WTC11 (cell line): Measurements from ENCODE around the gene TBC1D22A. TPM values are rescaled to one million over a fixed set of nuclear protein-coding genes. Genes with fewer than 3 reads are reported as not detected.

ENCODE experiments used
- ATAC-seq: fragments of 200-7000 bp; cut with Tn5 transposase; 2 replicates; pipeline ENCODE4 v1.10.0; 2021; ENCODE audit warnings: mild to moderate bottlenecking, moderate library complexity
- CTCF ChIA-PET: fragments of 300-600 bp; sonication (Branson Sonifier 250); formaldehyde crosslinking; loops from one replicate; lab custom pipeline; 2021; ENCODE audit warnings: antibody characterized with exemption; lab: Charles Lee
- POLR2A ChIA-PET: fragments of 350-600 bp; sonication (Branson Sonifier 250); formaldehyde crosslinking; loops from one replicate; lab custom pipeline; 2021; ENCODE audit warnings: antibody characterized with exemption; lab: Charles Lee
- DNase-seq: peaks from one replicate; pipeline ENCODE4 v3.0.0; 2021; ENCODE audit warnings: low spot score
- H3K27ac Mint-ChIP-seq: 2 replicates; pipeline ENCODE4 v1.8.0; 2021; ENCODE audit warnings: mixed read lengths
- H3K27me3 Mint-ChIP-seq: 2 replicates; pipeline ENCODE4 v1.8.0; 2021; ENCODE audit warnings: low read depth, mild to moderate bottlenecking, moderate library complexity, mixed read lengths
- H3K36me3 Mint-ChIP-seq: 2 replicates; pipeline ENCODE4 v1.8.0; 2021; ENCODE audit warnings: mixed read lengths
- H3K4me1 Mint-ChIP-seq: 2 replicates; pipeline ENCODE4 v1.8.0; 2022; ENCODE audit warnings: mixed read lengths
- H3K4me3 Mint-ChIP-seq: 2 replicates; pipeline ENCODE4 v1.8.0; 2021; ENCODE audit warnings: mild to moderate bottlenecking, moderate library complexity, mixed read lengths
- H3K9me3 Mint-ChIP-seq: 2 replicates; pipeline ENCODE4 v1.8.0; 2021; ENCODE audit warnings: mixed read lengths
- ATF1 ChIP-seq: sonication (generic); formaldehyde crosslinking; IDR thresholded peaks from 2 replicates; pipeline ENCODE4 v1.8.1; 2023; ENCODE audit warnings: mild to moderate bottlenecking, moderate library complexity, missing genetic modification reagents
- CTCF ChIP-seq: fragments of 200-600 bp; IDR thresholded peaks from 2 replicates; pipeline ENCODE4 v1.8.0; 2022; ENCODE audit warnings: antibody characterized with exemption
- ESRRA ChIP-seq: sonication (generic); formaldehyde crosslinking; IDR thresholded peaks from 2 replicates; pipeline ENCODE4 v1.8.1; 2022; ENCODE audit warnings: mild to moderate bottlenecking, missing genetic modification reagents, borderline replicate concordance
- ETV6 ChIP-seq: sonication (generic); formaldehyde crosslinking; IDR thresholded peaks from 2 replicates; pipeline ENCODE4 v1.8.1; 2022; ENCODE audit warnings: mild to moderate bottlenecking, missing genetic modification reagents
- FOXJ3 ChIP-seq: sonication (generic); formaldehyde crosslinking; IDR thresholded peaks from 2 replicates; pipeline ENCODE4 v1.9.0; 2021; ENCODE audit warnings: missing genetic modification reagents, mild to moderate bottlenecking, borderline replicate concordance
- FOXK1 ChIP-seq: sonication (generic); formaldehyde crosslinking; IDR thresholded peaks from 2 replicates; pipeline ENCODE4 v1.8.0; 2022; ENCODE audit warnings: mild to moderate bottlenecking, moderate library complexity, missing genetic modification reagents
- JUN ChIP-seq: sonication (generic); formaldehyde crosslinking; IDR thresholded peaks from 2 replicates; pipeline ENCODE4 v1.8.0; 2023; ENCODE audit warnings: mild to moderate bottlenecking, missing genetic modification reagents
- NFE2L1 ChIP-seq: sonication (generic); formaldehyde crosslinking; IDR thresholded peaks from 2 replicates; pipeline ENCODE4 v1.8.1; 2023; ENCODE audit warnings: missing genetic modification reagents
- OVOL2 ChIP-seq: fragments of 250-450 bp; sonication (Bioruptor Pico); IDR thresholded peaks from 2 replicates; pipeline ENCODE4 v1.9.0; 2021; ENCODE audit warnings: mild to moderate bottlenecking, borderline replicate concordance
- ZNF263 ChIP-seq: sonication (generic); formaldehyde crosslinking; IDR thresholded peaks from 2 replicates; pipeline ENCODE4 v1.8.1; 2022; ENCODE audit warnings: low read depth, mild to moderate bottlenecking, moderate library complexity, missing genetic modification reagents
- total RNA-seq: library from RNA; stranded (reverse); gene quantifications from 3 replicates; pipeline ENCODE4 v1.2.3, GENCODE V29; 2021
- TF ChIP-seq, protein P1 (sequence below): sonication (generic); formaldehyde crosslinking; IDR thresholded peaks from 2 replicates; pipeline ENCODE4 v1.8.1; 2022; ENCODE audit warnings: mild to moderate bottlenecking, moderate library complexity, missing genetic modification reagents
- TF ChIP-seq, protein P2 (sequence below): sonication (generic); formaldehyde crosslinking; IDR thresholded peaks from 2 replicates; pipeline ENCODE4 v1.8.1; 2023; ENCODE audit warnings: mild to moderate bottlenecking, missing genetic modification reagents, moderate library complexity
- TF ChIP-seq, protein P3 (sequence below): sonication (generic); formaldehyde crosslinking; IDR thresholded peaks from 2 replicates; pipeline ENCODE4 v1.8.1; 2022; ENCODE audit warnings: missing genetic modification reagents, borderline replicate concordance
- TF ChIP-seq, protein P4 (sequence below): sonication (generic); formaldehyde crosslinking; IDR thresholded peaks from 2 replicates; pipeline ENCODE4 v1.8.0; 2022; ENCODE audit warnings: mild to moderate bottlenecking, missing genetic modification reagents

The TBC1D22A gene
- total RNA-seq, 1 experiment from 2014 or later = 18.1 TPM

DNA sequence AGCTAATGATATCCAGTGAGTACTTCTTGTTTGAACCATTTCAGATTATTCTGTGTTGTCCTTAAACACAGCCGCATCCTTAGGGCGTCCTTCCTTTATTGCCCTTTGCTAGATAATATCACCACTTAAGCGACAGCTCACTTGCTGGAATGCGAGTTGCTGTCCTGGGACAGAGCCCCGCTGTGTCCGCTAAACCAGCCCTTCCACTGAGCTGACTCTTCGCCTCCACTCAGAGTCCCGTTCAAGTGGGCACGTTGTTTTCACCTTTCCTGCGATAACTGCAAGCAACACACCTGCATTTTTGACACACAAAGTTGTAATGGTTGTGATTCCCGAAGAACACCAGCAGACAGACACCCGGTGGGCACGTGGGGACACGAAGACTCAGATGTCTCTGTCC lies 140.0 kb downstream of the TBC1D22A start:
- no peak for ATAC-seq
- H3K9me3 Mint-ChIP-seq = no peaks in the 10 kb centered on the region
- no peaks in the 10 kb centered on the region for H3K27me3 Mint-ChIP-seq

DNA sequence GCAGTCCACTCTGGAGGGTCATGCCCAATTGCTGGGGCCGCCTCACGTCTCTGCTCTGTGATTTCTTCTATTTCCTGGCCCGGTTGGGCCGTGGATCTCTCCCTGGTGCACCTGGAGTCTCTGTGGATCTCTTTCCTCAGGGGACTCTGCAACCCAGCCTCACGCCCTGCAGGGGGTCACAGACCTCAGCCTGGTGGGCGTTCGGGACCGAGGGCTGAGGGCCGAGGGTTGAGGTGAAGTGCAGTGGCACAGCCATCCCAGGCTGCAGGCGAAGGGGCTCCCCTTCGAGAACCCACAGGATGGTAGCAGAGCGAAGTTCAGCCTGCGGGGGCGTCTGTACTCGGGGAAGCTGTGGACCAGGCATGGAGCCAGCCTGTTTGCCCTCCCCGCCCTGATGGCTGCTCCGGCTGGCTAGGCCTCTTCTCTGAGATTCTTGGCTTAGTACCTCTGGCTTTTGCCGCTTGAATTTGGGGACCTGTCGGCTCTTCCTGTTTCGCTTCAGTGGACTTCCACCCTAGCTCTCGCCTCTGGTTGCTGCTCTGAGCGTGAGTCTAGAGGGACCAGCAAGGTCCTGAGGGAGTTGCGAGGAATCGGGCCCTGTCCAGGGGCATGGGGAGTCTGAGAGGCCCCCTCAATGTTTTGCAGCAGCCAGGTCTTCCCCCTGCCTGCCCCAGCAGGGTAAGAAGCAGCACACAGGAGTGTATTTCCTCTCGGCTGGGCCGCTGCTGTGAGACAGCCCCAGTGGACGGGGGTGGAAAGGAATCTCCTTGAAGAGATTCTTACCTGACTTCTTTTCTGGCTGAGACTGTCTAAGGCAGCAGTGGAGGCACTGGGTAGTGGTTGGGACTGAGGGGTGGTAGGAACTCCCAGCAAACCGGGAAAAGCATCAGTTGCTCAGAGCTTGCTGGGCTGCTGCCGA lies 140.8 kb downstream of the TBC1D22A start:
- ChIA-PET CTCF (interaction anchor here (0.6 to 1.5 kb wide), 3 partner anchors 70 to 955 kb away, joined by 4 to 6 read pairs (median 5); no protein-coding TSS in a partner anchor), POLR2A (no interaction called here)
- DNase-seq (peak; percentile 58), ATAC-seq (peak; percentile 82)
- Mint-ChIP-seq H3K27me3 (no peaks in the 10 kb centered on the region), H3K4me3 (no peak overlapping the region), H3K9me3 (no peaks in the 10 kb centered on the region), H3K36me3 (no peaks in the 10 kb centered on the region), H3K27ac (peak overlapping the region; percentile 85; the same call in 1 of the 2 replicates), H3K4me1 (peaks cover 21% of the 10 kb centered on the region)
- no peak for TF ChIP-seq ESRRA
- TF ChIP-seq ATF1 (CRISPR knock-in tag) = no peak
- TF ChIP-seq FOXJ3 (CRISPR knock-in tag) = no peak
- TF ChIP-seq JUN (CRISPR knock-in tag) = no peak
- no peak for TF ChIP-seq NFE2L1 (CRISPR knock-in tag)
- no peak for TF ChIP-seq FOXK1
- TF ChIP-seq, protein P1, sequence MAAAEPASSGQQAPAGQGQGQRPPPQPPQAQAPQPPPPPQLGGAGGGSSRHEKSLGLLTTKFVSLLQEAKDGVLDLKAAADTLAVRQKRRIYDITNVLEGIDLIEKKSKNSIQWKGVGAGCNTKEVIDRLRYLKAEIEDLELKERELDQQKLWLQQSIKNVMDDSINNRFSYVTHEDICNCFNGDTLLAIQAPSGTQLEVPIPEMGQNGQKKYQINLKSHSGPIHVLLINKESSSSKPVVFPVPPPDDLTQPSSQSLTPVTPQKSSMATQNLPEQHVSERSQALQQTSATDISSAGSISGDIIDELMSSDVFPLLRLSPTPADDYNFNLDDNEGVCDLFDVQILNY (CRISPR knock-in tag) = no peak
- no peak for TF ChIP-seq ZNF263 (CRISPR knock-in tag)
- no peak for TF ChIP-seq OVOL2 (CRISPR knock-in tag)
- TF ChIP-seq, protein P2, sequence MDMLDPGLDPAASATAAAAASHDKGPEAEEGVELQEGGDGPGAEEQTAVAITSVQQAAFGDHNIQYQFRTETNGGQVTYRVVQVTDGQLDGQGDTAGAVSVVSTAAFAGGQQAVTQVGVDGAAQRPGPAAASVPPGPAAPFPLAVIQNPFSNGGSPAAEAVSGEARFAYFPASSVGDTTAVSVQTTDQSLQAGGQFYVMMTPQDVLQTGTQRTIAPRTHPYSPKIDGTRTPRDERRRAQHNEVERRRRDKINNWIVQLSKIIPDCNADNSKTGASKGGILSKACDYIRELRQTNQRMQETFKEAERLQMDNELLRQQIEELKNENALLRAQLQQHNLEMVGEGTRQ = no peak
- TF ChIP-seq, protein P3, sequence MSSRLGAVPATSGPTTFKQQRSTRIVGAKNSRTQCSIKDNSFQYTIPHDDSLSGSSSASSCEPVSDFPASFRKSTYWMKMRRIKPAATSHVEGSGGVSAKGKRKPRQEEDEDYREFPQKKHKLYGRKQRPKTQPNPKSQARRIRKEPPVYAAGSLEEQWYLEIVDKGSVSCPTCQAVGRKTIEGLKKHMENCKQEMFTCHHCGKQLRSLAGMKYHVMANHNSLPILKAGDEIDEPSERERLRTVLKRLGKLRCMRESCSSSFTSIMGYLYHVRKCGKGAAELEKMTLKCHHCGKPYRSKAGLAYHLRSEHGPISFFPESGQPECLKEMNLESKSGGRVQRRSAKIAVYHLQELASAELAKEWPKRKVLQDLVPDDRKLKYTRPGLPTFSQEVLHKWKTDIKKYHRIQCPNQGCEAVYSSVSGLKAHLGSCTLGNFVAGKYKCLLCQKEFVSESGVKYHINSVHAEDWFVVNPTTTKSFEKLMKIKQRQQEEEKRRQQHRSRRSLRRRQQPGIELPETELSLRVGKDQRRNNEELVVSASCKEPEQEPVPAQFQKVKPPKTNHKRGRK (CRISPR knock-in tag) = no peak

More for the DNA sequence above, 140.0 kb downstream of the TBC1D22A start:
- DNase-seq = no peak
- no peak overlapping the region for H3K4me3 Mint-ChIP-seq
- H3K27ac Mint-ChIP-seq = peak overlapping the region; percentile 86
- POLR2A ChIA-PET = no interaction called here
- H3K36me3 Mint-ChIP-seq = no peaks in the 10 kb centered on the region
- TF ChIP-seq, protein P4, sequence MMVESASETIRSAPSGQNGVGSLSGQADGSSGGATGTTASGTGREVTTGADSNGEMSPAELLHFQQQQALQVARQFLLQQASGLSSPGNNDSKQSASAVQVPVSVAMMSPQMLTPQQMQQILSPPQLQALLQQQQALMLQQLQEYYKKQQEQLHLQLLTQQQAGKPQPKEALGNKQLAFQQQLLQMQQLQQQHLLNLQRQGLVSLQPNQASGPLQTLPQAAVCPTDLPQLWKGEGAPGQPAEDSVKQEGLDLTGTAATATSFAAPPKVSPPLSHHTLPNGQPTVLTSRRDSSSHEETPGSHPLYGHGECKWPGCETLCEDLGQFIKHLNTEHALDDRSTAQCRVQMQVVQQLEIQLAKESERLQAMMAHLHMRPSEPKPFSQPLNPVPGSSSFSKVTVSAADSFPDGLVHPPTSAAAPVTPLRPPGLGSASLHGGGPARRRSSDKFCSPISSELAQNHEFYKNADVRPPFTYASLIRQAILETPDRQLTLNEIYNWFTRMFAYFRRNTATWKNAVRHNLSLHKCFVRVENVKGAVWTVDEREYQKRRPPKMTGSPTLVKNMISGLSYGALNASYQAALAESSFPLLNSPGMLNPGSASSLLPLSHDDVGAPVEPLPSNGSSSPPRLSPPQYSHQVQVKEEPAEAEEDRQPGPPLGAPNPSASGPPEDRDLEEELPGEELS (CRISPR knock-in tag) = no peak
- TF ChIP-seq CTCF (no peak), FOXK1 (no peak), ETV6 (CRISPR knock-in tag) (no peak)
- peaks cover 16% of the 10 kb centered on the region for H3K4me1 Mint-ChIP-seq
- CTCF ChIA-PET = interaction anchor here (1.1 to 1.5 kb wide), 3 partner anchors 69 to 110 kb away, joined by 3 to 6 read pairs (median 3); no protein-coding TSS in a partner anchor
